Astrocyte (in vitro differentiated cells and primary cell): ENCODE results near the gene STAC2. TPM values are rescaled to one million over a fixed set of nuclear protein-coding genes. Genes with fewer than 3 reads are reported as not detected.

ENCODE experiments used
- DNase-seq: peaks from one replicate; pipeline ENCODE4 v3.0.0-alpha.2; 2010; ENCODE audit warnings: low read depth
- FAIRE-seq: peaks from 2 replicates; lab custom pipeline; 2011; peaks lifted over from hg19 to GRCh38; lab: Jason Lieb, UNC
- H2AFZ ChIP-seq: 2 replicates; pipeline ENCODE4 v1.6.0; 2012; ENCODE audit warnings: low read depth, low read length, inconsistent platforms
- H3K27ac ChIP-seq: 2 replicates; pipeline ENCODE4 v1.5.1; 2011; ENCODE audit warnings: low read depth, low read length, inconsistent platforms
- H3K27me3 ChIP-seq: 2 replicates; pipeline ENCODE4 v1.6.0; 2011; ENCODE audit warnings: low read length, inconsistent platforms; ENCODE audit not compliant: insufficient read depth
- H3K36me3 ChIP-seq: 2 replicates; pipeline ENCODE4 v1.5.1; 2011; ENCODE audit warnings: low read length, inconsistent platforms; ENCODE audit not compliant: insufficient read depth
- H3K4me1 ChIP-seq: 2 replicates; pipeline ENCODE4 v1.5.1; 2011; ENCODE audit warnings: low read length, inconsistent platforms; ENCODE audit not compliant: insufficient read depth
- H3K4me2 ChIP-seq: 2 replicates; pipeline ENCODE4 v1.6.0; 2012; ENCODE audit warnings: low read length, inconsistent platforms
- H3K4me3 ChIP-seq: 2 replicates; pipeline ENCODE4 v1.5.1; 2011; ENCODE audit warnings: low read depth, mild to moderate bottlenecking, low read length, inconsistent platforms; ENCODE audit not compliant: insufficient read depth
- H3K79me2 ChIP-seq: 2 replicates; pipeline ENCODE4 v1.6.0; 2012; ENCODE audit warnings: mild to moderate bottlenecking, low read length, inconsistent platforms; ENCODE audit not compliant: insufficient read depth
- H3K9ac ChIP-seq: 2 replicates; pipeline ENCODE4 v1.6.0; 2012; ENCODE audit warnings: mild to moderate bottlenecking, low read length, inconsistent platforms
- H3K9me3 ChIP-seq: 2 replicates; pipeline ENCODE4 v1.5.1; 2012; ENCODE audit warnings: low read depth, mild to moderate bottlenecking, low read length, inconsistent platforms; ENCODE audit not compliant: insufficient read depth
- H4K20me1 ChIP-seq: 2 replicates; pipeline ENCODE4 v1.6.0; 2012; ENCODE audit warnings: low read length, inconsistent platforms; ENCODE audit not compliant: insufficient read depth
- H3K27ac Mint-ChIP-seq: one replicate; pipeline ENCODE4 v1.8.0; 2021; ENCODE audit warnings: mild to moderate bottlenecking, mixed read lengths; ENCODE audit not compliant: unreplicated experiment
- H3K27me3 Mint-ChIP-seq: one replicate; pipeline ENCODE4 v1.8.0; 2021; ENCODE audit warnings: low read depth, mixed read lengths; ENCODE audit not compliant: unreplicated experiment
- H3K36me3 Mint-ChIP-seq: one replicate; pipeline ENCODE4 v1.8.0; 2021; ENCODE audit warnings: low read depth, mixed read lengths; ENCODE audit not compliant: unreplicated experiment
- H3K4me1 Mint-ChIP-seq: one replicate; pipeline ENCODE4 v1.8.0; 2021; ENCODE audit warnings: low read depth, mixed read lengths; ENCODE audit not compliant: unreplicated experiment
- H3K4me3 Mint-ChIP-seq: one replicate; pipeline ENCODE4 v1.8.0; 2021; ENCODE audit warnings: mild to moderate bottlenecking, moderate library complexity, mixed read lengths; ENCODE audit not compliant: unreplicated experiment
- H3K9me3 Mint-ChIP-seq: one replicate; pipeline ENCODE4 v1.8.0; 2021; ENCODE audit warnings: mild to moderate bottlenecking, mixed read lengths; ENCODE audit not compliant: unreplicated experiment
- CTCF ChIP-seq: IDR thresholded peaks from 2 replicates; pipeline ENCODE4 v1.5.1; 2011; ENCODE audit warnings: low read depth, mild to moderate bottlenecking, inconsistent platforms, low read length, moderate library complexity; ENCODE audit not compliant: insufficient read depth
- EZH2 ChIP-seq: IDR thresholded peaks from 2 replicates; pipeline ENCODE4 v1.6.1; 2012; ENCODE audit warnings: mild to moderate bottlenecking, low read length, inconsistent platforms; ENCODE audit not compliant: insufficient read depth
- total RNA-seq: library from RNA; stranded (reverse); gene quantifications from 2 replicates; pipeline ENCODE4 v1.2.1, GENCODE V29; 2021

The STAC2 gene
- total RNA-seq, 1 donor from 2014 or later = not detected

- peaks cover 11% of the 10 kb centered on the region for H3K27me3 Mint-ChIP-seq
- no peak overlapping the region for H3K4me3 Mint-ChIP-seq
- FAIRE-seq = no peak
Measured at GRCh38 chr17:39210093-39210434, 15.7 kb downstream of the STAC2 start.

DNA sequence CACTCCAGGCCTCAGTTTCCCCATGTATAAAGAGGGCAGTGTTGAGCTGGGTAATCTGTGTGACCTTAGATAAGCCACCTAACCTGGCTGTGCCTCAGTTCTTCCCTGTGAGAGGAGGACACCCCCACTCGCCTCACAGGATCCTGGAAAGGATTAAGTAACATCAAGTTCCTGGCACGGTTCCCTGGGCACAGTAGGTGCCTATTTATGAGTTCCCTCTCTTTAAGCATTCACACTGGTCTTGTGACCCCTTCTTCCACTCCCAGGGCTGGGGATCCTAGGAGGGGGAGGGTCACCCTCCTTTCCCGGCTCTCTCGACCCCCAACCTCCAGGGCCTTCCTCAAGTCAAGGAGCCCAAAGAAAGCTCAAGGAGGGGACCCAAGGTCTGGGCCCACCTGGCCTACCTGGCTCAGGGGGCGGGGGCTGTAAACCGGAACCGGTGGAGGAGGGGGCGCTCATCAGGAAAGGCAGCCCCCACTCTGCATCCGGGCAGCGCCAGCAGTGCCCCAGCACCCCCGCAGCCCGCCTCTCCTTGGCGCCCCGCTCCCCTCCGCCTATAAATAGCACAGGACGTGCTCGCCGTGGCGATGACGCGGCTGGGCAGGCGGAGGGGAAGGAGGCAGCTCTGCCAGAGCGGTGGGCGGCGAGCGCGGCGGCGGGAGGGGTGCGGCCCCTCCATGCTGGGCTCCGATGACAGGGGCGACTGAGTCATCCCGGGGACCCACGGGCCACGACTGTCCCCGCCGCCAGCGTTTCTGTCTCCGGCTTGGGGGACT, 16.2 kb downstream of the STAC2 start:
- H3K9me3 Mint-ChIP-seq = no peaks in the 10 kb centered on the region
- peak overlapping the region; percentile 76 for H3K9ac ChIP-seq
- no peaks in the 10 kb centered on the region for H3K79me2 ChIP-seq
- peak overlapping the region; percentile 68 for H2AFZ ChIP-seq
- peaks cover 13% of the 10 kb centered on the region for H3K4me1 ChIP-seq
- H3K36me3 Mint-ChIP-seq = peaks cover 6% of the 10 kb centered on the region
- DNase-seq (peak; percentile 59), FAIRE-seq (no peak)
- H4K20me1 ChIP-seq = peaks cover 11% of the 10 kb centered on the region
- no peak overlapping the region for H3K4me3 Mint-ChIP-seq
- H3K27ac ChIP-seq = no peak overlapping the region
- peak overlapping the region; percentile 90 for H3K4me2 ChIP-seq
- peaks cover 7% of the 10 kb centered on the region for H3K27me3 Mint-ChIP-seq
- peaks cover 6% of the 10 kb centered on the region for H3K36me3 ChIP-seq
- no peaks in the 10 kb centered on the region for H3K9me3 ChIP-seq
- no peaks in the 10 kb centered on the region for H3K27me3 ChIP-seq
- peaks cover 4% of the 10 kb centered on the region for H3K4me1 Mint-ChIP-seq
- no peak overlapping the region for H3K27ac Mint-ChIP-seq
- TF ChIP-seq CTCF = no peak
- TF ChIP-seq EZH2 = no peak
- H3K4me3 ChIP-seq = peak overlapping the region; percentile 32

More at GRCh38 chr17:39210093-39210434, 15.7 kb downstream of the STAC2 start:
- peak overlapping the region; percentile 58 for H3K27ac Mint-ChIP-seq
- DNase-seq = no peak
- Histone ChIP-seq H3K79me2 (no peaks in the 10 kb centered on the region), H3K36me3 (peaks cover 2% of the 10 kb centered on the region), H3K9me3 (no peaks in the 10 kb centered on the region), H3K9ac (peak overlapping the region; percentile 76), H2AFZ (peak overlapping the region; percentile 68), H3K27me3 (no peaks in the 10 kb centered on the region), H3K4me1 (peaks cover 13% of the 10 kb centered on the region), H4K20me1 (peaks cover 6% of the 10 kb centered on the region), H3K27ac (no peak overlapping the region), H3K4me3 (peak overlapping the region; percentile 32), H3K4me2 (peak overlapping the region; percentile 90)
- TF ChIP-seq EZH2 = no peak
- no peak for TF ChIP-seq CTCF
- peaks cover 3% of the 10 kb centered on the region for H3K36me3 Mint-ChIP-seq
- H3K9me3 Mint-ChIP-seq = no peaks in the 10 kb centered on the region
- peaks cover 4% of the 10 kb centered on the region for H3K4me1 Mint-ChIP-seq

GRCh38 chr17:39208893-39209292, 16.9 kb downstream of the STAC2 start:
- TF ChIP-seq CTCF (no peak), EZH2 (no peak)
- peak overlapping the region; percentile 32 for H3K4me3 ChIP-seq
- peaks cover 17% of the 10 kb centered on the region for H4K20me1 ChIP-seq
- H3K79me2 ChIP-seq = no peaks in the 10 kb centered on the region
- Mint-ChIP-seq H3K4me3 (no peak overlapping the region), H3K4me1 (peaks cover 4% of the 10 kb centered on the region), H3K36me3 (peaks cover 6% of the 10 kb centered on the region), H3K27ac (no peak overlapping the region), H3K27me3 (peaks cover 7% of the 10 kb centered on the region), H3K9me3 (no peaks in the 10 kb centered on the region)
- no peaks in the 10 kb centered on the region for H3K27me3 ChIP-seq
- FAIRE-seq (no peak), DNase-seq (no peak)
- H3K4me2 ChIP-seq = peak overlapping the region; percentile 90
- peak overlapping the region; percentile 76 for H3K9ac ChIP-seq
- H3K36me3 ChIP-seq = peaks cover 12% of the 10 kb centered on the region
- H3K4me1 ChIP-seq = peaks cover 13% of the 10 kb centered on the region
- H2AFZ ChIP-seq = no peak overlapping the region
- H3K27ac ChIP-seq = no peak overlapping the region
- no peaks in the 10 kb centered on the region for H3K9me3 ChIP-seq
